ENCODE measurements around the gene PNPLA7.

- TF ChIP-seq CTCF (IDR thresholded peaks at IDR 0.05) (no peak), POLR2A (IDR thresholded peaks at IDR 0.05) (no peak)
These were observed 71.0 kb downstream of the PNPLA7 start for GRCh38 chr9:137478962-137479861.
